AG08395 (cell line): ENCODE measurements around the gene LLGL1.
"Not testable (repeated sequence)": the region's sequence is repeated elsewhere in the genome, so short reads cannot be mapped to it uniquely, and the experiment has no call there.

Source experiments
- DNase-seq: peaks from one replicate; pipeline ENCODE4 v3.0.0; 2012; ENCODE audit warnings: mixed read lengths, low spot score

Gene LLGL1

GRCh38 chr17:18194804-18195203 is 30.6 kb upstream of the LLGL1 start:
- no peak for DNase-seq

GRCh38 chr17:18195246-18195645 is 30.2 kb upstream of the LLGL1 start:
- no peak for DNase-seq

DNA sequence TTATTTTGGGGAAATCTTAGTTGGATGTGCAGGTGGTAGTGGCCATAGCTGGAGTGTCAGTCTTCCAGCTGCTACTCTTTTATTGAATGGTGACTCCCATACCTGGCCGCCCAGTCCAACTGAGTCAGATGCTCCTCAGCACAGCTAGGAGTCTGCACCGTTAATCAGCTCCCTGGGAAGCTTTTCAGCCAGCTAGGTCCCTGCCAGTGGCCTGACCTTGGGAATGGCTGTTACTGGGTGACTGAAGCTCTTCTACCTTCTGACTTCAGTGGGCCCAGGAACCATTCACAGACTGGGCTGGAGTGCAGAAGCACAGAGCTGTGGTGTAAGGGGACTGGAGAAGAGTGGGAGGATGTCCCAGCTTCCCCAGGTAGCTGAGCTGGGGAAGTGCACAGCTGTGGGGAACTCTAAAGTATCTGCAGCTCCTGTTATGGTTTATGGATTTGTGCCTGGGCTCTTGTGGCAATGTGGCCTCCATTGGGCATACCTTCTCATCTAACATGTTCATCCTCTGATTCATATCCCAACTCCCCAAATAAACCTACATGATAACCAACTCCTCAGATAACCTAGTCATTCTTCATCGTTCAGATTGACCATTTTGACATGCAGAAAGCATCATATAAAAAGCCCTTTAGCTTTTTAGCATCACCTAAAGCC is 27.8 kb upstream of the LLGL1 start:
- no peak for DNase-seq

DNA sequence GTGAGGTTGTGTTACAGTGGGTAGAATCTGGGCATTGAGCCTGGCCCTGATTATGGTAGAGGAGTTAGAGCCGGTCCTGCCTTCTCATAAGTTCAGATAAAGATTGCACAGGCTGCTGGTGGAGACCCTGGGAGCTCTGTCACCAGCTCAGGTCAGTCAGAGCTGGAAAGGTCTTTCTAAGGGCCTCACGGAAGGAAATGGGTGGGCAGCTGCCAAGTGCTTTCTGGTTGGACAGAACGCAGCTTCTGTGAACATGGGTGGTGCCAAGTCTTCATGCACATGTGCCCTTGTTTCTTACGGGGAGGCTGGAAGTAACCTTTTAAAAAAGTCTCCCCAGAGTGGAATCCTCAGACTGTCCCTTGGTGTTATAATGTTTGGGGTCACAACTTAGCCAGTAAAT is 26.9 kb upstream of the LLGL1 start:
- no peak for DNase-seq

- no peak for DNase-seq
These were observed 24.3 kb upstream of the LLGL1 start for GRCh38 chr17:18201108-18201507.

DNA sequence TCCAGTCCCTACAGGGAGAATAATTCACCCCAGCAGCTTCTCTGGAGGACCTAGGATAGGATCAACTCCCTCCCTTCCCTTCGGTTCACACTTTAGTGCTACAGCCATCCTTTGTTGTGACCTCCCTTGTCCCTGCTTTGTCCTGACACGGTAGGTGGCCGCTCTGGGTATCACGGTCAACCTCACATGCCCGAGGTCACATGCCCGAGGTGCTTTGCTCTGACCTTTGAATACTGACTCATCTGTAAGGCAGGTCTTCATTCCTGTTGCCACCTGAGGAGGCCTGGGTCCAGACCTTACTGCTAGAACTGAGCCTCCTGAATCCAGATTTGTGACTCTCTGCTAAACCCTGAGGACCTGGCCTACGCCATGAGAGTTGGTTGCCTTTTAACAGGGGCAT is 22.1 kb upstream of the LLGL1 start:
- DNase-seq: no peak

DNA sequence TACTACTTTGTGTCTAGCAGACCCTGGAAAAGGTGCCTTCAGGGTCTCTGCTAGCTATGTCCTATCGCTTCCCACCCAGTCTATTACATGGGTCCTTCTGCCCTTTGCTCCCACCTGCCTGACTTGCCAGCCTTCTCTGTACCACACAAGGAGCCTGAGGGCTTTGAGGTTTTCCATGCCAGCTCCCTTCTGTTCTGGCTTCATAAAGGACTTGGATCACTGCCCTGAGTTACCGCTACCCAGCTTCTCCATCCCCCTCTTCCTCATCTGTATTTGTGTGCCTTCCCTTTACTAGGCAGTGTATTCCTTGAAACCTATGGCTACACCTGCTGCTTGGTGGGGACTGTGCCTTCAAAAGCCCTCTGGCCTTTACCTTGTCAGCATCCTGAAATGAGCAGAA is 19.6 kb upstream of the LLGL1 start:
- no peak for DNase-seq

- no peak for DNase-seq
These were observed 18.5 kb upstream of the LLGL1 start for GRCh38 chr17:18206962-18207361.

DNA sequence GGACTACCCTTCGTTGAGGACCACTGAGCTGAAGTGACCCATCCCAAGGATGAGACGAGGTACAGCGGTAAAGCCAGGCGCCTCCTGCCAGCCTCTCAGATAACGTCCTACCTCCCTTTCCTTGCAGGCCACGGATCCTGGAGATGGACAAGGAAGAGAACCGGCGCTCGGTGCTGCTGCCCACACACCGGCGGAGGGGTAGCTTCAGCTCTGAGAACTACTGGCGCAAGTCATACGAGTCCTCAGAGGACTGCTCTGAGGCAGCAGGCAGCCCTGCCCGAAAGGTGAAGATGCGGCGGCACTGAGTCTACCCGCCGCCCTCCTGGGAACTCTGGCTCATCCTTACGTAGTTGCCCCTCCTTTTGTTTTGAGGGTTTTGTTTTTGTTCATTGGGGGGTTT is 17.3 kb upstream of the LLGL1 start:
- DNase-seq: no peak

DNA sequence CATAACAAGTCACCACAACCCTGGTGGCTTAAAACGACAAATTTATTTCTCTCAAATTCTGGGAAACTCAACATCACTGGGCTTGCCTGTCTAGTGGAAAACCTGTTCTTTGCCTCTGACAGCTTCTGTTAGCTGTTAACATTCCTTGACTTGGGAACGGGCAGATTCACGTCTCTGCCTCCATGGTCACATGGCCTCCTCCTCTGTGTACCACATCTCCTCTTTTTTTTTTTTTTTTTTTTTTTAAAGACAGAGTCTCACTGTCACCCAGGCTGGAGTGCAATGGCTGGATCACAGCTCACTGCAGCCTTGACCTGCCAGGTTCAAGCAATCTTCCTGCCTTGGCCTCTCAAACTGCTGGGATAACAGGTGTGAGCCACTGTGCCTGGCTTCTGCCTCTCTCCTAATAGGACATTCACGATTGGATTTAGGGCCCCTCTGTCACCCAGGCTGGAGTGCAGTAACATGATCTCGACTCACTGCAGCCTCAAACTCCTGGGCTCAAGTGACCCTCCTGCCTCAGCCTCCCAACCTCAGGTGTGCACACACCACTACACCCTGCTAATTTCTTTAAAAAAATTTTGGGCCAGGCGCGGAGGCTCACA is 11.7 kb upstream of the LLGL1 start:
- no peak for DNase-seq

- not testable (repeated sequence) for DNase-seq
These were observed 8.5 kb upstream of the LLGL1 start for GRCh38 chr17:18216906-18217305.

- peak; percentile 84 for DNase-seq
These were observed 7.9 kb upstream of the LLGL1 start for GRCh38 chr17:18217412-18218015.

- peak; percentile 48 for DNase-seq
These were observed 6.5 kb upstream of the LLGL1 start for GRCh38 chr17:18218756-18219415.

DNA sequence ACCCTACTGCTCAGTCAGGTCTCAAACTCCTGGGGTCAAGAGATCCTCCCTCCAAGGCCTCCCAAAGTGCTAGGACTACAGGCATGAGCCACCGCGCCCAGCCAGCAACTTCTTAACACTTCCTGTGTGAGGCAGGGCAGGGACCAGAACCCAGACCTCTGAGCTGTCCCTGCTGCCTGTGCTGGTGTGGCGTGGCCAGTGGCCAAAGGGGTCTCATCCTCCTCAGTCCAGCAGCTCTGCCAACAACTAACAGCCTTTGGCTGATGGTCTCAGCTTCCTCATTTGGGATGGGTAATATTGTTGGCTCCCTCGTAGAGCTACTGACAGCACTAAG is 1.4 kb upstream of the LLGL1 start:
- no peak for DNase-seq

DNA sequence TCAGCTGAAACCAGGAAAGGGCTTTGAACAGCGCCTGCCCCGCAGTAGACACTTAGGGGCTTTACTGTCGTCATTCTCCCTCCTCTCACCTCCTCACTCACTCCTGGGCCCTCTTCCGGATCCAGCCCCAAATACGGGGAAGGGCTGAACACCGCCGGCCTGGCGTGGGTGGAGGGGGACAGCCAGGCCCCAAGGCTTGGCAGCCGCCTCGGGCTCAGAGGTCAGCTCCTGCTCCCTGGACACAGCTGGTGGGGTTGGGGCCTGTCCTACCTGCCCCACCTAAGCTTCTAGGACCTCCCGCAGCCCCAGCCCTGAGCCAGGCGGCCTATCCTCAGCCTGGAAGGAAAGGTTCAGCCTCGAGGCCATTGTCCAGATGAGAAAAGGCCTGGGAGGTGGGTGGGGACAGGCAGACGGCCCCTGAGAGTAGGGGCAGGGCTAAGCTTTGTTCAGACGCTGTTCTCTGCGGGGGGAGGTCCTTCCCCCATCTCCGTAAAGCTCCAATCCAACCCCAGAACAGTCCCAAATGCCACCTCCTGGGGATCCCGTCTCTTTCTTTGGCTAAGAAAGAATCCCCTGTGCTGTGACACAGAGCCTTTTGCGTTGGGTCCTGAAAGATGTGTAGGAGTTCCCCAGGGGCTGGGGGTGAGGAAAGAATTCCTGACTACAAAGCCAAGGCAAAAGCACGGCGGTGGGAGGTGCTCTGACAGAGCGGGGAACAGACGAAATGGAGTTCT is 881 bp upstream of the LLGL1 start:
- no peak for DNase-seq

- DNase-seq: peak; percentile 12
These were observed 328 bp downstream of the LLGL1 start for GRCh38 chr17:18225642-18226283.

DNA sequence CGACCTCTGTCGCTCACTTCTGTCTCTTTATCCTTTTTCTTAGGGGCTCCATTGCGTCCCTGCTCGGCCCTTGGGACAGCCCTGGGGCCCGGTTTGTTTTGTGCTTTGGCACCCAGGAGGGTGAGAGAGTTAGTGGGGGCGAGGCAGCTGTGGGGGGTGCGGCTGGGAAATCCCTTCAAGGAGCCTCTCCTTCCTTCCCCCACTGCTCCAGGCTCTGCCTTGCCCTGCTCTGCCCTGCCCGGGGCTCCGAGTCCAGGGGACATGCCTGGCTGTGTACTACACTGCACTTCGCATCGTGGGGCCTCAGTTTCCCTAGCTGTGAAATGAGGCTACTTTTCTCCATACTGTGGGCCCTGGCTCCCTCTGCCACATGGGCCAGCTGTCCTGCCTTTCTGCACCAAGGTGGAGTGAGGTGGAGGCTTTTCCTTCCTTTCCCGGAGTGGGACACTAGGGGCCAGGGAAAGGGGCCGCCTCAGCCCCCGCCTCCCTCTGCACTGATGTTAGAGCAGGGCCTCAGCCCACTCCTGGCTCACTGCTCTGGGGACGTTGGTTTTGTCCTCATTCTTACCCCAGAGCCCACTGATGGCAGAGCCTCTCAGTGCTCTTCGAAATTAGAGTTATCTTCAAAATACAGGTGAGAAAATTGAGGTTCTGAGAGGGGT is 980 bp downstream of the LLGL1 start:
- DNase-seq: peak; percentile 18

GRCh38 chr17:18227635-18228034 is 2.2 kb downstream of the LLGL1 start:
- DNase-seq: no peak

- DNase-seq: no peak
These were observed 2.8 kb downstream of the LLGL1 start for GRCh38 chr17:18228176-18228682.

- no peak for DNase-seq
These were observed 3.8 kb downstream of the LLGL1 start for GRCh38 chr17:18229254-18229653.

GRCh38 chr17:18229771-18230170 is 4.3 kb downstream of the LLGL1 start:
- DNase-seq: no peak
